Epithelial cell of esophagus (primary cell): ENCODE data around the gene RERG.
"Not testable (repeated sequence)": the region's sequence is repeated elsewhere in the genome, so short reads cannot be mapped to it uniquely, and the experiment has no call there.

ENCODE experiments used
- DNase-seq: peaks from one replicate; pipeline ENCODE4 v3.0.0; 2010; ENCODE audit warnings: low read depth
- H3K4me3 ChIP-seq: 2 replicates; pipeline ENCODE4 v1.5.1; 2011; ENCODE audit warnings: mild to moderate bottlenecking, low read length, control low read depth
- TF ChIP-seq, protein P1 (sequence below): IDR thresholded peaks from 2 replicates; pipeline ENCODE4 v1.5.1; 2011; ENCODE audit warnings: low read depth, mild to moderate bottlenecking, low read length, control low read depth, inconsistent platforms; ENCODE audit not compliant: insufficient read depth; ENCODE audit errors: missing control alignments

The RERG gene

GRCh38 chr12:15115434-15115833 is 105.8 kb downstream of the RERG start:
- TF ChIP-seq, protein P1, sequence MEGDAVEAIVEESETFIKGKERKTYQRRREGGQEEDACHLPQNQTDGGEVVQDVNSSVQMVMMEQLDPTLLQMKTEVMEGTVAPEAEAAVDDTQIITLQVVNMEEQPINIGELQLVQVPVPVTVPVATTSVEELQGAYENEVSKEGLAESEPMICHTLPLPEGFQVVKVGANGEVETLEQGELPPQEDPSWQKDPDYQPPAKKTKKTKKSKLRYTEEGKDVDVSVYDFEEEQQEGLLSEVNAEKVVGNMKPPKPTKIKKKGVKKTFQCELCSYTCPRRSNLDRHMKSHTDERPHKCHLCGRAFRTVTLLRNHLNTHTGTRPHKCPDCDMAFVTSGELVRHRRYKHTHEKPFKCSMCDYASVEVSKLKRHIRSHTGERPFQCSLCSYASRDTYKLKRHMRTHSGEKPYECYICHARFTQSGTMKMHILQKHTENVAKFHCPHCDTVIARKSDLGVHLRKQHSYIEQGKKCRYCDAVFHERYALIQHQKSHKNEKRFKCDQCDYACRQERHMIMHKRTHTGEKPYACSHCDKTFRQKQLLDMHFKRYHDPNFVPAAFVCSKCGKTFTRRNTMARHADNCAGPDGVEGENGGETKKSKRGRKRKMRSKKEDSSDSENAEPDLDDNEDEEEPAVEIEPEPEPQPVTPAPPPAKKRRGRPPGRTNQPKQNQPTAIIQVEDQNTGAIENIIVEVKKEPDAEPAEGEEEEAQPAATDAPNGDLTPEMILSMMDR, result no peak
- DNase-seq, result no peak
- no peak overlapping the region for H3K4me3 ChIP-seq

DNA sequence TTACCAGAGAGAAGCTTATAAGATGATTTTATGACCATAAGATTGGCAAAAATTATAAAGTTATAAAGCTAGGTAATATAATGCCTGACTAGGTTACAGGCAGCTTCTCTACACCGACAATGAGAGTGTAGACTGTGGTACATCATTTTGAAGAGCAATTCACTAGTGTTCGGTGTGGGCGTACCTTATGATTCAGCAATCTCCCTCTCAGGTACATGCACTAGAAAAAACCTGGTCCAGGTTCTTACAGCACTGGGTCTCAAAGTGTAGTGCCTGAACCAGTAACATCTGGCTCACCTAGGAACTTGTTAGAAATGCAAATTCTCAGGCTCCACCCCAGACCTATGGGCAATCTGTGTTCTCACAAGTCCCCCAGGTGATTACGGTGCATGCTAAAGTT is 106.7 kb downstream of the RERG start:
- no peak for DNase-seq
- H3K4me3 ChIP-seq, result no peak overlapping the region
- TF ChIP-seq, protein P1, result no peak

- no peak for DNase-seq
- TF ChIP-seq, protein P1, result no peak
- no peak overlapping the region for H3K4me3 ChIP-seq
These were observed 128.4 kb downstream of the RERG start for GRCh38 chr12:15092826-15093225.

DNA sequence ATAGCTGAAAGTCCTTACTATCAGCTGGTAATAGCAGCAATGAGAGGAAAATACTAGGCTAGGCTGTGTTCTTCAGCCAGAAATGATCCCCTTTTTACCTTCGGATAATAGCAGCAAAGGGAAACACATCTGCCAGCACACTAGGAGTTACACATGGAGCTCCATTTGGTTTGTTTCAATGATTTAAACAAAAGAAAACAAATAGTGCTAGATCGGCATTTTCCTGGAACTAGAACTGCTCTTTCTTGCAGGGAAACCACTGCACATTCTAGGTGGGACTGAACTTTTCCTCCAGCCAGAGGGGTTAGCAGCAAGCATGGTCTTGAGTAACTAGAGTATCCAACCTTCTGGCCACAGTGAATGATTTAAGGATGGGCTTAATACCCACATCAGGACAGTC is 130.8 kb downstream of the RERG start:
- no peak for DNase-seq
- TF ChIP-seq, protein P1, result no peak
- H3K4me3 ChIP-seq, result no peak overlapping the region

DNA sequence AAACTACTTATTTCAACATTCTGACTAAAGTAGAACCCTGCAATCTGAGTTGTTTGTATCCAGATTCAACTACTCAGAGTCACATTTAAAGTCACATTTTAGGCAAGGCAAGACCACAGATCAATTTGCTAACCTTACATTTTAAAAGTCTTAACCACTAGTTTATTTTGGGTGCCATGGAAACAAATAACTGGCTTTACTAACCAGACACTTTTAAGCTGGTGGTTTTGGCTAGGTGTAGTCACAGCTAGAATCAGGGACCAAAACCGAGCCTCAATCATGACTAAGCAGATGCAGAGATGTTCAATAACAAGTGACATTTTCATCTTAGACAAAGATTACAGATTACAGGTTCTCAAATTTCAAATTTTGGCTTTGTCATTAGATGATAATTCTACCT is 133.1 kb downstream of the RERG start:
- DNase-seq, result no peak
- TF ChIP-seq, protein P1, result no peak

DNA sequence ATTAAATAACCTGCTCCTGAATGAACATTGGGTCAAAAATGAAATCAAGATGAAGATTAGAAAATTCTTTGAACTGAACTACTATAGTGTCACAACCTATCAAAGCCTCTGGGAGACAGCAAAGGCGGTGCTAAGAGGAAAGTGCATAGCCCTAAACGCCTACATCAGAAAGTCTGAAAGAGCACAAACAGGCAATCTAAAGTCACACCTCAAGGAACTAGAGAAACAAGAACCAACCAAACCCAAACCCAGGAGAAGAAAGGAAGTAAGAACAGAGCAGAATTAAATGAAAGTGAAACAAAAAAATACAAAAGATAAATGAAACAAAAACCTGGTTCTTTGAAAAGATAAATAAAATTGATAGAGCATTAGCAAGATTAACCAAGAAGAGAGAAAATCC is 143.5 kb downstream of the RERG start:
- DNase-seq, H3K4me3 ChIP-seq: not testable (repeated sequence)

More for the DNA sequence above, 133.1 kb downstream of the RERG start:
- H3K4me3 ChIP-seq, result no peak overlapping the region

GRCh38 chr12:15074351-15074750 is 146.9 kb downstream of the RERG start:
- DNase-seq, result peak; percentile 2
- no peak overlapping the region for H3K4me3 ChIP-seq
- TF ChIP-seq, protein P1, result no peak

GRCh38 chr12:15059123-15059522 is 162.1 kb downstream of the RERG start:
- no peak overlapping the region for H3K4me3 ChIP-seq
- DNase-seq, result no peak
- TF ChIP-seq, protein P1, result no peak
